PFSK-1 (cell line): ENCODE results near the gene PRND.

Experiments
- FOXP2 ChIP-seq: optimal IDR thresholded peaks from 2 replicates; pipeline ENCODE3; 2011; ENCODE audit warnings: borderline replicate concordance, control low read depth, inconsistent platforms; ENCODE audit not compliant: insufficient read depth; ENCODE audit errors: extremely low read length, extremely low read depth
- POLR2AphosphoS5 ChIP-seq: IDR thresholded peaks from 2 replicates; pipeline ENCODE4 v1.6.1; 2012; ENCODE audit warnings: low read depth, mild to moderate bottlenecking, control low read depth, low read length, moderate library complexity
- REST ChIP-seq, 2 experiments: IDR thresholded peaks; 2 replicates each; pipeline versions ENCODE4 v1.6.1 to v1.8.0; 2011 to 2012; ENCODE audit warnings: low read depth in 2 of 2, low read length in 2 of 2, control low read depth in 1 of 2, inconsistent platforms in 1 of 2, mild to moderate bottlenecking in 1 of 2, moderate library complexity in 1 of 2; ENCODE audit not compliant: insufficient read depth in 1 of 2
- SIN3A ChIP-seq: IDR thresholded peaks from 2 replicates; pipeline ENCODE4 v1.6.1; 2012; ENCODE audit warnings: mild to moderate bottlenecking, low read length, moderate library complexity, borderline replicate concordance; ENCODE audit not compliant: insufficient read depth
- TAF1 ChIP-seq: IDR thresholded peaks from 2 replicates; pipeline ENCODE4 v1.6.1; 2012; ENCODE audit warnings: low read length, control low read depth, borderline replicate concordance; ENCODE audit not compliant: insufficient read depth

Gene PRND

GRCh38 chr20:4729265-4729664, 7.6 kb downstream of the PRND start:
- TF ChIP-seq FOXP2, result no peak
- no peak for TF ChIP-seq REST (IDR thresholded peaks at IDR 0.05; ENCODE audit: insufficient read depth in 1 of 2, low read depth in 2 of 2, low read length in 2 of 2)
- TF ChIP-seq SIN3A, result no peak
- TF ChIP-seq TAF1, result no peak
- TF ChIP-seq POLR2AphosphoS5, result no peak

DNA sequence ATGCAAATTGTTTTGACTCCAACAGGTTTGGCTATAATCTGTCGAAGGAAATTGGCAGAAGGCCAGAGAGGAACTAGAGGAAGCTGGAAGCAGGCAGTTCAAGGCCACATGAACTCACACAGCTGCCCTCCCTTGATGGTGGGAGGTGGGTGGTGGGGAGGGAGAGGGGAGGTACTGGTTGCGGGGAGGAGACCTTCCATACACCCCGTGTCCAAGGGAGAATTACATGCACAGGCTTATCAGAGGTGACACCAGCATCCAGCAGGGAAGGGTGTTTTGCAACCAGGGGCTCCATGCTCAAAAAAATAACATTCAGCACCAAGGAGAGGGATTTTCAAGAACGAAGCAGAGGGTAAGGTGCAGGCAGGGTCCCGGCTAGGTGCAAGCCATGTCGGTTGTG, 9.1 kb downstream of the PRND start:
- no peak for TF ChIP-seq TAF1
- TF ChIP-seq SIN3A, result no peak
- peak; percentile 86 to 94 for TF ChIP-seq REST (IDR thresholded peaks at IDR 0.05; ENCODE audit: insufficient read depth in 1 of 2, low read depth in 2 of 2, low read length in 2 of 2)
- no peak for TF ChIP-seq POLR2AphosphoS5

GRCh38 chr20:4736875-4737274, 15.2 kb downstream of the PRND start:
- no peak for TF ChIP-seq REST (IDR thresholded peaks at IDR 0.05; ENCODE audit: insufficient read depth in 1 of 2, low read depth in 2 of 2, low read length in 2 of 2)
- TF ChIP-seq FOXP2, result no peak
- no peak for TF ChIP-seq TAF1
- TF ChIP-seq SIN3A, result no peak
- TF ChIP-seq POLR2AphosphoS5, result no peak

DNA sequence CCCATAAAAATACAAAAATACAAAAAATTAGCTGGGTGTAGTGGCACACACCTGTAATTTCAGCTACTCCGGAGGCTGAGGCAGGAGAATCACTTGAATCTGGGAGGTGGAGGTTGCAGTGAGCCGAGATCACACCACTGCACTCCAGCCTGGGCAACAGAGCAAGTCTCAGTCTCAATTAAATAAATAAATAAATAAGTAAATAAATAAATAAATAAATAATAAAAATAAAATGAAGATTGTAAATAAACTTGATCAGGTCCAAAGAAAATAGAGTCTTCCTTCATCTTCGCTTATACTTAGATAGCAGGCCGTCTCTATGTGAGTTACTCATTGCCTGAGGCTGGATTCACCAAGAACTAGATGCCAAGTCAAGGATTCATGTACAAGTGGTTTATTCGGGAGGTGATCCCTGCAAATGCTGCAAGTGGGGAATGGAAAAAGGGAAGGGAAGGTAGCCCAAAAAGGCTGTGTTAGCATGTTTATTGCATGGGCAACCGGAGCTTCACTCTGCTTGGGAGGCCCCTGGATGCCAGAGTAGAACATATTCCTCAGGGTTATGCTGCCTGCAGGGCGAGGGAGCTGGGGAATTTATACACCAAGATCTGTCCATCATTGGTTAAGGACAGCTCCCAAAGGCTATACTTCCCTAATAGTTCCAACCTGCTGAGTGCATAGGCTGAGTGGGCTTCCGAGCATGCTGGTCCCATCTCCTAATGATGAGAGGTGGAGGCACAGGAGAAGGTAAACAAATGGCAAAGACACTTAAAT, 16.3 kb downstream of the PRND start:
- TF ChIP-seq SIN3A, result no peak
- no peak for TF ChIP-seq TAF1
- no peak for TF ChIP-seq FOXP2
- TF ChIP-seq REST (IDR thresholded peaks at IDR 0.05; ENCODE audit: insufficient read depth in 1 of 2, low read depth in 2 of 2, low read length in 2 of 2), result no peak
- TF ChIP-seq POLR2AphosphoS5, result no peak
